ENCODE data around the gene HS3ST5.

Gene HS3ST5

DNA sequence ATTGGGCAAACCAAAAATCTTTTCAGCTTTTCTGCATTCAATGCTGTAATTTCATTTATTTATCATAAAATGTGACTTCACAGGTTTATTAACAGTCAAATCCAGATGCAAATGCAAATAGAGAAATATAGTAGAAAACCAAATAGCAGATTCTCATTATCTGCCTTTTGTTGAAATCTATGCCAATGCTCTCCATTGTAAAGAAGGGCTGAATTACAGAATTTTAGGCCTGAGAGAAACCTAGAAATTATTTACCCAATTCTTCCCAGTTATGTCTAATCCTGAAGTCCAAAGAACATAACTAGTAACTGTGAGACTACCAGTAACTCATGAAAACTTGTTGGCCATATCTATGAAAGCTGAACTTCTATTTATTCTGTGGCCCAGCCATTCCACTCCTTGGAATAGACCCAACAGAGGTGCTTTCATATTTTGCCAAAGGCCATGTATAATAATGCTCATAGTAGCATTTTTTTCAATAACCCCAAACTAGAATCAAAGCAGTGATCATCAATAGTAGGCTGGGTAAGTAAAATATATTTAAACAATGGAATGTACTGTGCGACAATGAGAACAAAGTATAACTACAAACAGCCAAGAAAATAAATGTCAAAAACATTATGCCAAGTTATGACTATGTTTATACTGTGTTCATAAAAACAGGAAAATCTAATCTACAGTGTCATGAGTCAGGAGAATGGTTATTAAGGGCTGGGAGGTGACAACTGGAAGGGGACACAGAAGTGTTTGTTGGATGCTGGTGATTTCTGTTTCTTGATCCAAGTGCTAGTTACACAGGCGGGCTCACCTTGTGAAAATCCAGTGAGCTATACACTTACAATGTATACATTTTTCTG, 183.8 kb downstream of the HS3ST5 start:
- H3K4me3 ChIP-seq (ENCODE audit: low read depth, low read length), result no peak overlapping the region
- TF ChIP-seq, protein P1, sequence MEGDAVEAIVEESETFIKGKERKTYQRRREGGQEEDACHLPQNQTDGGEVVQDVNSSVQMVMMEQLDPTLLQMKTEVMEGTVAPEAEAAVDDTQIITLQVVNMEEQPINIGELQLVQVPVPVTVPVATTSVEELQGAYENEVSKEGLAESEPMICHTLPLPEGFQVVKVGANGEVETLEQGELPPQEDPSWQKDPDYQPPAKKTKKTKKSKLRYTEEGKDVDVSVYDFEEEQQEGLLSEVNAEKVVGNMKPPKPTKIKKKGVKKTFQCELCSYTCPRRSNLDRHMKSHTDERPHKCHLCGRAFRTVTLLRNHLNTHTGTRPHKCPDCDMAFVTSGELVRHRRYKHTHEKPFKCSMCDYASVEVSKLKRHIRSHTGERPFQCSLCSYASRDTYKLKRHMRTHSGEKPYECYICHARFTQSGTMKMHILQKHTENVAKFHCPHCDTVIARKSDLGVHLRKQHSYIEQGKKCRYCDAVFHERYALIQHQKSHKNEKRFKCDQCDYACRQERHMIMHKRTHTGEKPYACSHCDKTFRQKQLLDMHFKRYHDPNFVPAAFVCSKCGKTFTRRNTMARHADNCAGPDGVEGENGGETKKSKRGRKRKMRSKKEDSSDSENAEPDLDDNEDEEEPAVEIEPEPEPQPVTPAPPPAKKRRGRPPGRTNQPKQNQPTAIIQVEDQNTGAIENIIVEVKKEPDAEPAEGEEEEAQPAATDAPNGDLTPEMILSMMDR (conservative IDR thresholded peaks at IDR 0.05; ENCODE audit: low read depth, low read length), result no peak
- no peak for DNase-seq (ENCODE audit: low read depth)

GRCh38 chr6:114158411-114158810, 184.4 kb downstream of the HS3ST5 start:
- TF ChIP-seq, protein P1 (conservative IDR thresholded peaks at IDR 0.05; ENCODE audit: low read depth, low read length), result no peak
- no peak for DNase-seq (ENCODE audit: low read depth)

DNA sequence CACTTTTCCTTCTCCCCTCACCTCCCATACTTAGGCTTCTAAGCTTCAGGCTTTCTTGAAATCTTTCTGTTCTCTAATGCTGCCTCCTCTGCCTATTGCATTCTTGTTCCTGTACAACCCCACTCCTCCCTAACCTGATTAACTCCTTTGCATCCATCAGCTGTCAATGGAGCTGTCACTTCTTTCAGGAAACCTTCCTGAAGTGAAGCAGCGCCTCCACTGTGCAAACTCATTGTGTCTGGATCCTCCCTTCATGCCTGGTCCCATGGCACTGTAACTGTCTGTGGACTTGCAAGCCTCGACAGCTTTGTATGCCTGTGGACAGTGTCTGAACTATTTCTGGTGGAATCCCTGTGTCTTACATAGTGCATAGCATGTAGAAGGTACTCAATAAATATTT, 185.0 kb downstream of the HS3ST5 start:
- DNase-seq (ENCODE audit: low read depth), result no peak
- TF ChIP-seq, protein P1 (conservative IDR thresholded peaks at IDR 0.05; ENCODE audit: low read depth, low read length), result no peak
- no peak overlapping the region for H3K4me3 ChIP-seq (ENCODE audit: low read depth, low read length)

More at GRCh38 chr6:114158411-114158810, 184.4 kb downstream of the HS3ST5 start:
- H3K4me3 ChIP-seq (ENCODE audit: low read depth, low read length), result no peak overlapping the region

GRCh38 chr6:114155763-114156162, 187.1 kb downstream of the HS3ST5 start:
- DNase-seq (ENCODE audit: low read depth), result no peak
- H3K4me3 ChIP-seq (ENCODE audit: low read depth, low read length), result no peak overlapping the region
- TF ChIP-seq, protein P1 (conservative IDR thresholded peaks at IDR 0.05; ENCODE audit: low read depth, low read length), result no peak

DNA sequence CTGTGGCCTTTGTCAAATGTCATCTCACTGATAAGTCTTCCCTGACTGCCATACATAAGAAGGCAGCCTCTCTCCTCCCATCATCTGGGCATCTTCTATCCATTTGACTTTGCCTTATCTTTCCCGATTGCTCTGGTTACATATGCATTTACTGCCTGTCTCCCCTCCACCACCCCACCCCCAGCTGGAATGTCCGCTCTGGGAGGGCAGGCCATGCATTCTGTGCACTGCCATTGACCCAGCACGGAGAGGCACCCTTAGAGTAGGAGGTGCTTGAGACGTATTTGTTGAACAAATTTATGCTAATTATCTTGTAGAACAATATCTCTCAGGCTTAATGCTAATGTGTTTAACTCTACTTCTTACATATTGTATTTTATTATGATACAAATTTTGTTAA, 188.0 kb downstream of the HS3ST5 start:
- H3K4me3 ChIP-seq (ENCODE audit: low read depth, low read length), result no peak overlapping the region
- no peak for DNase-seq (ENCODE audit: low read depth)
- TF ChIP-seq, protein P1 (conservative IDR thresholded peaks at IDR 0.05; ENCODE audit: low read depth, low read length), result no peak

DNA sequence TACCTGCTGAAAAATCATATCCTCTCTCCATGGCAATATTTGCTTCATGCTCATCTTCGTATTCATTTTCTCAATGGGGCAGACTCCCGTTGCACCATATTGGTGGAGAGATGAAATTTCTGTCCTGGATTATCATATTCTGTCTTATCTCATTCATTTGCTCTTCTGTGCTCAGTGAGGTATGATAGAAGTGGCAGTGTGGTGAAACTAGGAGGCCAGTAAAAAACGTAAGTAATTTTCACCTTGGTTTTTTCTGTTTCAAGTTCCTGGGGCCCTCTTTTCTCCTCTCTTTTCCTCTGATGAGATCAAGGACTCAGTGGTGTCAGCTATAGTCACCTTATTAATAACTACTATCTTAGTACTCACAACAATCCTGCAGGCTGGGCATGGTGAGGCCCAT, 189.4 kb downstream of the HS3ST5 start:
- H3K4me3 ChIP-seq (ENCODE audit: low read depth, low read length), result no peak overlapping the region
- TF ChIP-seq, protein P1 (conservative IDR thresholded peaks at IDR 0.05; ENCODE audit: low read depth, low read length), result no peak
- DNase-seq (ENCODE audit: low read depth), result no peak
